GM11168 (cell line): Measurements from ENCODE around the gene SELENOM.

Source experiments
- in situ Hi-C: fragments of 300-500 bp; cut with MboI; formaldehyde crosslinking; loops from one replicate; pipeline ENCODE4 v1.12.0; 2022; ENCODE audit warnings: low sequenced_read_pairs; ENCODE audit not compliant: unreplicated experiment

Gene SELENOM

DNA sequence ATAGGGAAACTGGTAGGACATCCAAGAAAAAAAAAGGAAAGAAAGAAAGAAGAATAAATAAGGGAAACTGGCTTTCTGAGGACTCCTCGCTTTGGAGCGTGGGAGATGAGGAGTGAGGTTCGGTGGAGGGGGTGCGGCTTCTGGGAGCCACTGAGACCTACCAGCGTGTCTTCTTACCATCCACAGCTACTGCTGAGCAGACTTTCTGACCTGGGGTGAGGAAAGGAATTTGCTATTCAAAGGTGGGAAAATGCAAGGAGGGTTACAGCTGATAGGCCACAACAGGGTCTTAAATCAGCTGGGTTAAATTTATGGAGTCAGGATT lies 488 bp upstream of the SELENOM start:
- in situ Hi-C loops: no loop called here

- in situ Hi-C loops: no loop called here
These were observed 614 bp downstream of the SELENOM start for GRCh38 chr22:31106731-31107177.

GRCh38 chr22:31106001-31106571 lies 1.3 kb downstream of the SELENOM start:
- in situ Hi-C loops: no loop called here

- in situ Hi-C loops: no loop called here
These were observed 2.0 kb downstream of the SELENOM start for GRCh38 chr22:31105282-31105929.

DNA sequence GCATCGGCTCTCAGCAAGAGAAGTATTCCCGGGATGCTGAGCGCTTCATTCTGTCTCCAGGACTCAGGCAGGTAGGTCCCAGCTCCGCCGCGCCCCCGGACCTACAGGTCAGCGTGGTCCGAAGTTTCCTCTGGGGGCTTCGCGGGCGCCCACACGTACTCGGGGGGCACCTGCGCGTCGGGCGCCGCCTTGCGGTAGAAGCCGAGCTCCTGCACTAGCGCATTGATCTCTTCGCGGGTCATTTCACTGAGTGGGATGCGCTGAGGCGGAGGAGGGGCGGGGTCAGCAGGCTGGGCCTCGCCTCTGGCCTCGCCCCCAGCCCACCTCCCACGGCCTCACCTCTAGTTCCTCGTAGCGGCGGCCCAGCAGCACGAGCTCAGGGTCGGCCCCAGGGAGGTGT lies 2.5 kb downstream of the SELENOM start:
- in situ Hi-C loops: no loop called here

DNA sequence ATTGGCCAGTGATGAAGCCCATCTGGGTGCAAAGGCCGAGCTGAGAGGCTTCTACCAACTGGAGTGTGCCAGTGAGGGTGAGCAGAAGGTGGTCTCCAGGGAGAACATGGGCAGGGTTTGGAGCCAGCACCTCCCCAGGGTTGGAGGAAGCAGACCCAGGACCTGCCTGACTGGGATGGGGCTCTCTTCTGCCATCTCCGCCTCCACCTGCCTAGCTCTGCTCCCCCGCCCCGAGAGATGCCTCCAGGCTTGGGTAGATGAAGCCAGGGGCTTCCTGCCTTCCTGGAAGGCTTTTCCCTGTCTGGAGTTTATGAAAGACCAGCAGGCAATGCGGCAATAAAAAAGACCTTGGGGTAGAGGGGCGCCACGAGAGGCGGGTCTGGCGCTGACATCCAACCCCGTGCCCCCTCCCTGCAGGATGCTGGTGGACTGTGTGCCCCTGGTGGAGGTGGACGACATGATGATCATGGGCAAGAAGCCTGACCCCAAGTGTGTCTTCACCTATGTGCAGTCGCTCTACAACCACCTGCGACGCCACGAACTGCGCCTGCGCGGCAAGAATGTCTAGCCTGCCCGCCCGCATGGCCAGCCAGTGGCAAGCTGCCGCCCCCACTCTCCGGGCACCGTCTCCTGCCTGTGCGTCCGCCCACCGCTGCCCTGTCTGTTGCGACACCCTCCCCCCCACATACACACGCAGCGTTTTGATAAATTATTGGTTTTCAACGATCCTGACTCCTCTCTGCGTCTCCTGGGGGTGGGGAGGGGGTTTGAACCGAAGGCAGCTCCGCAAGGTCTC lies 3.3 kb downstream of the SELENOM start:
- in situ Hi-C loops: no loop called here

DNA sequence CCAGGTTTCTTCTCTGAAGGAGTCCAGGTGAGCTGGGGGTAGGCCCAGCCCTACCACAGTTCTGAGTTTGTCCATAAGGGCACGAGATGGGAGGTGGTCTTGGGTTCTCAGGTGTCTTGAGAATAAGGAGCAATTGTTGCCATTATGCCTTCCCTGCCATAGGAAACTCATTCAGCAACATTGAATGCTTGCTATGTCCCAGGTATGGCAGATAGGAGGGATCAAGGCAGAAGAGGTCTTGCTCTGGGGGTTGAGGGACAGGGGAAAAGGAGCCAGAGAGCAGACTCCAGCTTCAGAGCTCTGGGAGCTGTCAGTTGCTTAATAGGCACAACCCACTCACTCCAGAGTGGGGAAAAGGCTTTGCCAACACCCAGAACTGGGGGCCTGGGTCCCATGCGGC lies 4.3 kb downstream of the SELENOM start:
- in situ Hi-C loops: no loop called here

DNA sequence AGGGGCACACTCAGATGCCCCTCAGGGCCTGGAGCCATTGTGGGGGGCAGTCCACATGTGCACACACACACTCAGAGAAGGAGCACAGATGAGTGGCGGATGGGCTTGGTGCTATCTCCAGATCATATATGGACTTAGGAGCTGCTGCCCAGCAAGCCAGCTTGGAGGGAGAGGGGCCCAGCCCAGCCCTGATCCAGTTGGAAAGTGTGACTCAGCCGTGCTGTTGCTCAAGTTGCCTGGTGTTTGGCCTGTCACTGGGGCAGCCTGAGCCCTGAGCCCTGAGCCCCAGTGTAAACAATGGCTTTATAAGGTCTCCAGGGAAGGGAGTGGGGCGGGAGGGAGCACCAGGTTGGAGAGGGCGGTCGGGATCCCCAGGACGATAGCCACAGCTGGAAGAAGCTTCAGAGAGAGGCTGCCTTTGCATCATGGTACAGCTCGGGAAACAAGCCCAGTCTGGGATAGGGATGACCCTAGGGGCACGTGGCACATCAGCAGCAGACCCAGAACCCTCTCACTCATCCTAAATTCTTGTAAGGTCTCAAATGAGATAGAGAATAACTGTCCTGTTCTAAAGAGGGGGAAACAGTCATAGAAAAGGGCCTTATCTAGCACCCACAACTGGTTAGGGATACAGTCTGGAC lies 4.8 kb downstream of the SELENOM start:
- in situ Hi-C loops: no loop called here

DNA sequence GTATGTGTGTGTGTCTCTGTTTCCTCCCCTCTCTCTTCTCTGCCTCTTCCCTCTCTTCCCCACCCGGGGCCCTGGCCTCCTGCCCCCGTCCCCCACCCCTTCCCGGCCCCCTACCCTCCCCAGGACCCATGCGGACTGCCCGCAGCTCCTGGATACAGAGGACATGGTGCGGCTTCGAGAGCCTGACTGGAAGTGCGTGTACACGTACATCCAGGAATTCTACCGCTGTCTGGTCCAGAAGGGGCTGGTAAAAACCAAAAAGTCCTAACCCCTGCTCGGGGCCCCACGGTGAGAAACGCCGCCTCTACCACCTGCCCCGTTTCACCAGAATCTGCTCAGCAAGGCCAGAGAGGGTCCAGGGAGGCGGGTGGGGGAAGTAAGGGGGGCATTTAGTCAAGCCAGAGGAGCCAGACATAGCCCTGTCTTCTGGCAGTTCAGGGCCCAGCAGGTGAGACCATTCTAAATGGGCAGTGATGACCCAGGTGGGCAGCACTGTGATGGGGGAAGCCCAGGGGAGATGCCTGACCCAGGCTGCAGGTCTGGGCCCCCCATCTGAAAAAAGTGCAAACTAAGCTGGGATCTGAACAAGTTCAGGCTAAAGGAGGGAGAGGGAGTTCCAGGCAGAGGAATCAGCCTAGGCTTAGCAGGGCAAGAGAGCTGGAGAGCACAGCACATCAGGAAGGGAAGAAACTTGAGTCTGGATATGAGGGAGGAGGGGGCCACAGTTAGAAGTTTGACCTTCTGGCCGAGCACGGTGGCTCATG lies 6.4 kb downstream of the SELENOM start:
- in situ Hi-C loops: no loop called here

DNA sequence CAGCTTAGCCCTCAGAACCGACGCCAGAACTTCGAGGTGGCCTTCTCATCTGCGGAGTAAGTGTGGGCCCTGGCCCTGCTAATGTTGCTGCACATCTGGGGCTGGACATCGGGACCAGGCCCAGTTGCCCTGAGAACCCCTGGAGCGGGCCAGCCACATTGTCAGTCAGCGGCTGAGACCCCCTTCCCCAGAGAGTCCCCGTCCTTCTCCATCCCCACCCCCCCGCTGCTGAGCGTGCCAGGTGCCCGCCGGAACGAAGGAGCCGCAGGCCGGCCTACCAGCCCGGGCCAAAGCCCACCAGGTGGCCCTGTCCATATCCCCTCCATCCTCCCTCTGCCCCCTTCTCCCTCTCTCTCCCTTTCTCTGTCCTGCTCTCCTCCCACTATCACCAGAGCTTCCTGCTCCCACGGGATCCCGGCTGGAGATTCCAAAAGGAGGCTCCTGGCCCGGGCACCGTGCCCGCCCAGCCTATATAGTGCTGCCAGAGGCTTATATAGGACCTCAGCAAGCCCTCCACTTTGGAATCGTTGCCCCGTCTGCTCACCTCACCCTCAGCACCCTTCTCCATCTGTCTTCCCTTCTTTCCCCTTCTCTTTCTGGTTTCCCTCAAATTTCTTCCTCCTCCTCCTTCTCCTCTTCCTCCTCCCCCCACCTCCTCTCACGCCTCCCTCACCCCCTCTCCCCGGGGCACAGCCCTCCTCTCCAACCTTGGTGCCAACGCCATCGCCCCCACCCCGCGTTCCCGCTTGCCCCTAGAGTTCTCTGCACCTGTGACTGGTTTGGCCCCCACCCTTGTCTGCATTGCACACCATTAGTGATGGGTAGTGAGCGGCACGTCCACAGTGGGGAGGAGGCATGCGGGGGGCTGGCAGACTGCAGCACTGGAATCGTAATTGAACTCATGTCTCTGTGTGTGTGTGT lies 7.3 kb downstream of the SELENOM start:
- in situ Hi-C loops: loop anchor here (10.0 kb wide), 1 partner anchor 165 kb away; no protein-coding TSS in a partner anchor

DNA sequence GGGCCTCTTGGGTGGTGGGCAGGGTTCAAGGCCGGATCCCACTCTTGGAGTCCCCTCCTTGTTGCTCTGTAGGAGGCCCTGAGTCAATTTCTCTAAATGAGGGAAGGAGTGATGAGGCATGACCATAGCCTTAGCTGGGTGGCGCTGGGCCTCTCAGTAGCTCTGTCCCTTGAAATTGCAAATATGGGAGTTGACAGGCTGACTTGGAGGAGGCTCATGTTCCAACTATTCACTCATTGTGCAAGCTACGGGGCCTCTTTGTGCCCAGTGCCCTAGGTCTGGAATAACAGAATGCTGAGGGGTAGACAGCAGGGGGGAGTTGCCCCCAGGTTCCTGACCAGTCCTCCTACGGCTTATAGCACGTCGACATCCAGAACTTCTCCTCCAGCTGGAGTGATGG lies 8.0 kb downstream of the SELENOM start:
- in situ Hi-C loops: loop anchor here (10.0 kb wide), 1 partner anchor 165 kb away; no protein-coding TSS in a partner anchor

DNA sequence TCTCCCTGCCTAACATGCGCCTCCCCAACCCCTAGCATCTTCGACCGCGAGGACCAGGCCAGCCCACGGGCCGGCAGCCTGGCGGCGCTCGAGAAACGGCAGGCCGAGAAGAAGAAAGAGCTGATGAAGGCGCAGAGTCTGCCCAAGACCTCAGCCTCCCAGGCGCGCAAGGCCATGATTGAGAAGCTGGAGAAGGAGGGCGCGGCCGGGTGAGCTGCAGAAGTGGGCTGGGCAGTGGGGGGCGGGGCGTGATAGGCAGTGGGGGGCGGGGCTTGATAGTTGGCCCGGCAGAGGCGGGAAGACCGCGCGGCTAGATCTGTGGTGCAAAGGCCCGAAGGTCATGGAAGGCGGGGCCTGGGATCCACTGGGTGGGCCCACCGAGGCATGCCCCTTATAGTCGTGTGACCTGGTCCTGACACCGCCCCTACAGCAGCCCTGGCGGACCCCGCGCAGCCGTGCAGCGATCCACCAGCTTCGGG lies 8.7 kb downstream of the SELENOM start:
- in situ Hi-C loops: loop anchor here (10.0 kb wide), 1 partner anchor 164 kb away; no protein-coding TSS in a partner anchor

DNA sequence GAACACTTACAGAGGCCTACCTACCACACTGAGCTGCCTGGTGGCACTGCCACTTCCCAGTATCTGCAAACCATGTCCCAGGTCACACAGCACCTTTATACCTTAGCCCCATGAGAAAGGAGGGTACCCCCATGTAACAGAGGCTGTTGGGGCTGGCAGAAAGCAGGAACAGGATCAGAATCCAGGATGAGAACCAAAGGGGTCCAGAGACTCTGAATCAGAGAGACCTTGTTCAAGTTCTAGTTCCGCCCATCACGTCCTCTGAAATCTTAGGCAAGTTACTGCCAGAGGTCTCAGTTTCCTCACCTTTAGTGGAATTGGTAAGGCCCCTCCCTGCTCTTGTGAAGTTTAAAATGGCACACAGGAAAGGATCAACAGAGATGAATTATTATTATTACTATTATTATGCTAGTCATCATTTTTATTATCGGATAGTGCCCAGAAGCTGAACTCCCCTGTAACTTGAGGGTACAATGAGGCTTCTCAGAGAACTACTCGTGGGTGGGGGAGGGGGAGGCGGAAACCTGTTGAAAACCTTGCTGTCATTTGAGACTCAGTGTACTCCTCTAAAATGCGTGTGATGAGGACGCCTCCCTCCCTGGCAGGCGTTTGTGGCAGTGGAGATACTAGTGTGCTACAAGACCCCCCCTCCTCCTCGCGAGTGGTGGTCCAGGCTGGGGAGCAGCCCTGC lies 9.3 kb downstream of the SELENOM start:
- in situ Hi-C loops: loop anchor here (10.0 kb wide), 1 partner anchor 163 kb away; no protein-coding TSS in a partner anchor

- in situ Hi-C loops: loop anchor here (10.0 kb wide), 1 partner anchor 163 kb away; no protein-coding TSS in a partner anchor
These were observed 9.8 kb downstream of the SELENOM start for GRCh38 chr22:31097539-31097938.

- in situ Hi-C loops: loop anchor here (10.0 kb wide), 1 partner anchor 162 kb away; no protein-coding TSS in a partner anchor
These were observed 10.6 kb downstream of the SELENOM start for GRCh38 chr22:31096657-31097279.

DNA sequence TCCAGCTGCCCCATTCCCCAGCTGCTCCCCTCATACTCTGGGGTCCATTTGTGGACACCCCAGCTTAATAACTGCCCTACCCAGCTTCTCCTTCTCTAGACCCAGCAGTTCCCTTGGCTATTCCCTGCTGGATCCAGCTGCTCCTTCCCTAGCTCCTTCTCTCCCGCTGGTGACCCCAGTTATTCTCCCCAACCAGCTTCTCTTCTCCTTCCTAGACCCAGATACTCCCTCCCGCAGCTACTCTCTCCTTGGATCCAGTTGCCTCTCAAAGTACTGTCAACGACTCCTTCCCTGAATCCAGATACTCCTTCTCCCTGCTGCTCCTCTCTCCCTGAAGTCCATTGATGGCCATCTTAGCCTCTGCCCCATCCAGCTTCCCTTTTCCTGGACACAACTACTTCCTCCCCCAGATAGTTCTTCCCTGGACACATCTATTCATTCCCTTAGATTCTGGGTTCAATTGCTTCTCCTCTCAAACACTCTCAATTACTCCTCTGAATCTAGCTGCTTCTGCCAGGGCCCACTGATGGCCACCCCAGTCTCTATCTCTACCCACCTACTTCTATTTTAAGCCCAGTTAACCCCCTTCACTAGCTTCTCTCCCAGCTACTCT lies 11.6 kb downstream of the SELENOM start:
- in situ Hi-C loops: loop anchor here (10.0 kb wide), 1 partner anchor 161 kb away; no protein-coding TSS in a partner anchor

GRCh38 chr22:31094741-31095140 lies 12.6 kb downstream of the SELENOM start:
- in situ Hi-C loops: loop anchor here (10.0 kb wide), 1 partner anchor 160 kb away; no protein-coding TSS in a partner anchor
